ENCODE results near the gene RRAD.

RRAD gene

GRCh38 chr16:66914541-66914940 lies 10.8 kb downstream of the RRAD start:
- ChIA-PET POLR2A (interaction anchor here (0.8 kb wide), 1 partner anchor 14 kb away, joined by 6 read pairs; no protein-coding TSS in a partner anchor), CTCF (interaction anchor here (15.1 kb wide), 1 partner anchor 16 kb away, joined by 268 read pairs; no protein-coding TSS in a partner anchor)
- Histone ChIP-seq H3K36me3 (ENCODE audit: control insufficient read depth in 2 of 2, insufficient read depth in 1 of 2, low read length in 2 of 2) (no peaks in the 10 kb centered on the region), H3K27ac (ENCODE audit: extremely low read depth, low read depth, low read length) (no peak overlapping the region), H3K4me3 (ENCODE audit: low read depth, low read length) (no peak overlapping the region), H3K4me1 (ENCODE audit: control insufficient read depth, insufficient read depth, low read length) (no peaks in the 10 kb centered on the region), H3K9me3 (ENCODE audit: control insufficient read depth, insufficient read depth, low read depth, low read length) (no peaks in the 10 kb centered on the region)
- TF ChIP-seq EGR2 (tag by site-specific recombination; IDR thresholded peaks at IDR 0.05; ENCODE audit: low read depth) (peak; percentile 85), ZBTB17 (tag by site-specific recombination; IDR thresholded peaks at IDR 0.05) (peak; percentile 67), GFI1B (tag by site-specific recombination; IDR thresholded peaks at IDR 0.05) (no peak), ZFP41 (tag by site-specific recombination; IDR thresholded peaks at IDR 0.05; ENCODE audit: borderline replicate concordance) (no peak), PBX3 (CRISPR knock-in tag; IDR thresholded peaks at IDR 0.05) (no peak)

- TF ChIP-seq TRIM28 (IDR thresholded peaks at IDR 0.05; ENCODE audit: borderline replicate concordance, low read length) (no peak), ZNF555 (tag by site-specific recombination; conservative IDR thresholded peaks at IDR 0.05) (no peak), ZNF843 (tag by site-specific recombination; IDR thresholded peaks at IDR 0.05) (no peak), ZSCAN4 (tag by site-specific recombination; IDR thresholded peaks at IDR 0.05) (no peak), ZNF26 (tag by site-specific recombination; IDR thresholded peaks at IDR 0.05) (no peak), ZBTB11 (tag by site-specific recombination; conservative IDR thresholded peaks at IDR 0.05; ENCODE audit: low read depth) (no peak), ZNF16 (tag by site-specific recombination; IDR thresholded peaks at IDR 0.05; ENCODE audit: low read depth) (no peak), ZNF2 (tag by site-specific recombination; IDR thresholded peaks at IDR 0.05) (no peak)
- Histone ChIP-seq H3K9me3 (ENCODE audit: control insufficient read depth, insufficient read depth, low read depth, low read length) (no peaks in the 10 kb centered on the region), H3K36me3 (ENCODE audit: control insufficient read depth in 2 of 2, insufficient read depth in 1 of 2, low read length in 2 of 2) (no peaks in the 10 kb centered on the region), H3K27ac (ENCODE audit: extremely low read depth, low read depth, low read length) (no peak overlapping the region), H3K4me1 (ENCODE audit: control insufficient read depth, insufficient read depth, low read length) (no peaks in the 10 kb centered on the region), H3K4me3 (ENCODE audit: low read depth, low read length) (no peak overlapping the region)
- ChIA-PET CTCF (no interaction called here), POLR2A (interaction anchor here (0.8 kb wide), 1 partner anchor 9 kb away, joined by 3 read pairs; no protein-coding TSS in a partner anchor)
Measured at GRCh38 chr16:66913711-66914110, 11.6 kb downstream of the RRAD start.

GRCh38 chr16:66913081-66913480 lies 12.3 kb downstream of the RRAD start:
- H3K27ac ChIP-seq (ENCODE audit: extremely low read depth, low read depth, low read length), result no peak overlapping the region
- H3K36me3 ChIP-seq (ENCODE audit: control insufficient read depth in 2 of 2, insufficient read depth in 1 of 2, low read length in 2 of 2), result no peaks in the 10 kb centered on the region
- H3K4me1 ChIP-seq (ENCODE audit: control insufficient read depth, insufficient read depth, low read length), result no peaks in the 10 kb centered on the region
- POLR2A ChIA-PET, result interaction anchor here (0.8 kb wide), 1 partner anchor 10 kb away, joined by 3 read pairs; no protein-coding TSS in a partner anchor
- TF ChIP-seq REST (tag by site-specific recombination; IDR thresholded peaks at IDR 0.05), result peak; percentile 86
- no peak for TF ChIP-seq ZNF792 (tag by site-specific recombination; IDR thresholded peaks at IDR 0.05)
- TF ChIP-seq ZNF146 (tag by site-specific recombination; IDR thresholded peaks at IDR 0.05), result no peak
- CTCF ChIA-PET, result interaction anchor here (0.6 to 1.1 kb wide), 2 partner anchors 63 to 351 kb away, joined by 3 to 7 read pairs; no protein-coding TSS in a partner anchor
- H3K9me3 ChIP-seq (ENCODE audit: control insufficient read depth, insufficient read depth, low read depth, low read length), result no peaks in the 10 kb centered on the region
- no peak overlapping the region for H3K4me3 ChIP-seq (ENCODE audit: low read depth, low read length)

Measured in HEK293 (cell line).